NCI-H446 treated with DMSO at 0.1 percent for 48 hours (cell line): Measurements from ENCODE around the gene PPARA.

Experiments used
- DNase-seq: peaks from one replicate; lab custom pipeline; 2025; lab: John Stamatoyannopoulos, UW

The PPARA gene

DNA sequence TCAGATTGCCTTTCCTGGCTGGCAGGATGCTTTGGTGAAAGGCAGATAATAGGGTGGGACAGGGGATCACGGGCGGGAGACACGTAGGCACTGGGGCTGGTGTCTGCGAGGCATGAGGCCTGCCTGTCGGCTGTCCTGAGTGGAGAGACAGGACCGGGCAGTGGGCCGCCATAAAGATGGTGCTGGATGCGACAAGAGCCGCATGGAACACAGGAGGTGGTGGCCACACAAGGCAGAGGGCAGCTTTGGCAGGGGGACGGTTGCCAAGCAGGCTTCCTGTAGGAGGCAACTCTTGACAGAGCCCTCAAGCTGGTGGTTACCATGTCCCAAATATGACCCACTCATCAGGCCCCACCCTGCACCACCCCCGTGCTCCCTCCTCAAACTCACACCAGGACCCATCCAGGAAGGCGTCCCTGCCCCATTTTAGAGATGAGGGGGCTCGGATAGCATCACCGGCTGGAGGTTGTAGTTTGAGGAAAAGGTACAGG, 4.9 kb upstream of the PPARA start:
- no peak for DNase-seq

DNA sequence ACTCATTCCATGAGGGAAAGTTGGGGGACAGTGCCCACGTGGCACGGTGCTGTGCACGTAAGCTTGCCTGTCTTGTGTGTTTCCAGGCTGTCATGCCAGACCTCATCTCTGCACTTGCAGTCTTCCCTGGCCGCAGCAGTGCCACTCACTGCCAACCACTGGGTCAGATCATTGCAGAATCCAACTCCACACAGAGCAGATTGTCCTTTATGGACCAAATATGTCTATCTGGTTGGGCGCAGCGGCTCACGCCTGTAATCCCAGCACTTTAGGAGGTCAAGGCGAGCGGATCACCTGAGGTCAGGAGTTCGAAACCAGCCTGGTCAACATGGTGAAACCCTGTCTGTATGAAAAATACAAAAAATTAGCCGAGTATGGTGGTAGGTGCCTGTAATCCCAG, 4.4 kb upstream of the PPARA start:
- no peak for DNase-seq

DNA sequence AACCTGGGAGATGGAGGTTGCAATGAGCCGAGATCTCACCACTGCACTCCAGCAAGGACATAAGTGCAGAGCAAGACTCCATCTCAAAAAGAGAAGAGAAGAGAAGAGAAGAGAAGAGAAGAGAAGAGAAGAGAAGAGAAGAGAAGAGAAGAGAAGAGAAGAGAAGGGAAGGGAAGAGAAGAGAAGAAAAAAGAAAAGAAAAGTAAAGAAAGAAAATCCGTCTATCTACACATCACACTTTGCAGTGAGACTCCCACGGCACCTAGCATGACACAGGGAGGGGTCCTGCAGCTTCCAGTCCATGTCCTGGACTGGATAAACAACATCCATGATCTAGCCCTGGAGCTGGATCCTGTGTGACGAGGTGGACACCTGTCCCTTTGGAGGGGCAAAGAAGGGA, 4.0 kb upstream of the PPARA start:
- no peak for DNase-seq

DNA sequence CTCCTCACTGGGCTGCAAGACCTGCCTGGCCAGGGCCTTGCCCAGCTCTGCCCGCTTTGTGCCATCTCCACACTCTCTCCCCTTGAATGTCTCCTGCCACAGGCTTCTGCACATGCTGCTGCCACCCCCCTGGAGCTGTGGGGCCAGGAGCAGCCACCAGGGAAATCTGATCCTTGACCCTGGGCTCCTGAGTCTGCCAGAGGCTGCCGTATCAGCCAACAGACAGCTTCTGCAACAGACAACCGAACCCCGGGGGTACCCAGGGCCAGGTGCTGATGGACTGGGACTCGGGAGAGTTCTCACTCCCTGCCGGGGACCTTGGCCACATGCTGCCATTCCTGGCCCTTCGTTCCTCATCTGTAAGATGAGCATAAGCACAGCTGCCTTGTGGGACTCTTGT, 3.3 kb upstream of the PPARA start:
- no peak for DNase-seq

DNA sequence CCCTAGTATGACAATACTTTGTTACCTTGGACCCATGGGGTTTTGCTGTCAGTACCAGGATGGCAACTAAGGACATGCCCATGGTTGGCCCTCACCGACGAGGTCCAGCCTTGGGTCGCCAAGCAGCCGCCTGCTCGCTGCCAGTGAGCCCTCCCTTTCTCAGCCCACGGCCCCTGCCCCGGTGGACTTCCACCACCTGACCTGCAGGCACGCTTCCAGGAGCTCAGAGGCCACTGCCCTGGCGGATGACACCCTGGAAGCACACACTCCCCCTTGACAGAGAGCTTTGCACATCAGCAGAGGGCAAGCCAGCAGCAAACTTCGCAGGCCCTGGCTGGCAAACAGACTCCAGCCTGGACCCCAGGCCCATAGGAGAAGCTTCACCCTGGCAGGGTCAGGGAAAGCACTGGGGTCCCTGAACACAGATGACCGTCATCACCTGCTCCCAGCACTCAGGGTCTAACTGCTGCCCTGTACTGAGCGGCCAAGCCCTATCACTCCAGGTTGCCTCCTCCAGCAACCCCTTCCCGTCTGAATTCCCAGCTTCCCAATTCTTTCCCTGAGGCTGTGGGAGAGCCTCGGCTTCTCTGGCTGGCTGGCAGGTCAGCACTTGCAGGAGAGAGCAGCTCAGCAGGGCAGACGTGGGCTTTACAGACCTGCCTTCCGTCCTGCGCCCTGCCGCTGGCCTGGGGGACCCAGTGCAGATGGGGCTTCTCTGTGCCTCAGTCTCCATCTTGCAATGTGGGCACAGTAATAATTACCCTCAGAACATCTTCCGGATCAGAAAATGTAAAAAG, 2.7 kb upstream of the PPARA start:
- no peak for DNase-seq

DNA sequence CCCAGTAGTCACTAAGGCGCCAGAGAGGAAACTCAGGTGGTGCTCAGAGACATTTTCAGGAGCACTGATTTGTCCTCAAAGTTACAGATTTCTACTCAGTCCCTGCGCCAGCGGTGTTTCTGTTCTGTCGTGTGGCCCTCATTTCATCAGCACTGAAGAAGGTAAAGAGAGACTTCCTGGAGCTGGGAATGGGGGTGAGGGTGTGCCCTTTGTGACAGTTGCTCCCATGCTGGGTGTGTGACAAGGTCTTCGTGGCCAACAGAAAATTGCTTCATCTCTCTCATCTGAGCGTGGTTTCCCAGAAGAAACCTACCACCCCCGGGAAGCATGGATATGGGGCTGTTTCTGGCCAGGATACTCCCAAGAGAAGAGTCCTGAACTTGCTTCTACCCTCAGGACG, 2.0 kb upstream of the PPARA start:
- no peak for DNase-seq

DNA sequence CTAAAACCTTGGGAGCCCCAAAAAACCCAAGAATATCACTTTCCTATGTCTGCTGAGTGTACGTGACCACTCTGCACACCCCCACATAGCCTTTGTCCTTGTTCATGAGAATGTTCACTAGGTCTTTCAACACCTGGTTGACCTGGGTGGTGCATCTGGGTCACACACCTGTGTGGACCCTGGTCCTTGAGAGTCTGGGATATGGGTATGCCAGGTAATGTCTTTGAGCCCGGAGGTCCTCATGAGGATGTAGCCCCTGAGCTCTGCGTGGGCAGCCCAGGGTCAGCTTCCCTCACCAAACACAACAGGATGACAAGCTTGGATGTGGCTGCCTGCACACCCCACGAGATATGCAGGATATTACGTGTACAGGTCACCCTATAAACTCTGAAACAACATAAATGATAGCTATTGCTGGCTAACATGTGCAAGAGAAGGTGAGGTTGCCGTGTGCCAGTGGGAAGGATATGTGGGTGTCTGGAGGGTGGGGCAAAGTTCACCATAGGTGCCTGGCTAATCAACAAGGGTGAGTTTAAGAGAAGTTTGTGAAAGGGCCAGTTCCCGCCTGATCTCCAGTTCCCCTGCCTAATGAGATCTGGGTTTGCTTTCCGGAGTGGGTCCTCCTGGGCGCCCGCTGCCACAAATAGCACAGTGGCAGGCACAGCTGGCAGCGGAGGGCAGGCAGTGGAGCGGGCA, 1.4 kb upstream of the PPARA start:
- DNase-seq = no peak

DNA sequence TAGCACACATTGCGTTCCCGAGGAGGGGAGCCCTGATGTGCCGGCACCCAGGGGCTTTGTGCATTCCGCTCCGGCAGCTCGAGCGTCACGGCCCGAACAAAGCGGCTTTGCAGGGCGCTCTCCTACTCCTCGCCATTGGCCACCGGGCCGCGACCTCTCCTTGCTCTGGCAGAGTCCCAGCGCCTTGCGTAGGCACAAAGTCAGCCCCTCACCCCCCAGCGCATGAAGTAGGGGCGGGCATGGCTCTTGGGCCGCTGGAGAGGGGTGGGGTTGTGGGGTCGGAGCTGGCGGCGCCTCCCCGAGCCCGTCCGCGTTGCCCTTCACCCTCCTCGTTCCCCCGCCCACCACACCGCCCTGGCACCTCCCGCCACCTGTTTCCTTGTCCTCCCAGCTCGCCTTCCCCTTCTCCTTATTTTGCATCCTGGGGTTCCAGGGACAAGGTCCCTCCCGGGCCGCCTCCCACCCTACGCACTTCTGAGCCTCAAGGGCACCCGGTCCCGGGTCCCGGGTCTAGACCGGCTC, 753 bp upstream of the PPARA start:
- no peak for DNase-seq

DNA sequence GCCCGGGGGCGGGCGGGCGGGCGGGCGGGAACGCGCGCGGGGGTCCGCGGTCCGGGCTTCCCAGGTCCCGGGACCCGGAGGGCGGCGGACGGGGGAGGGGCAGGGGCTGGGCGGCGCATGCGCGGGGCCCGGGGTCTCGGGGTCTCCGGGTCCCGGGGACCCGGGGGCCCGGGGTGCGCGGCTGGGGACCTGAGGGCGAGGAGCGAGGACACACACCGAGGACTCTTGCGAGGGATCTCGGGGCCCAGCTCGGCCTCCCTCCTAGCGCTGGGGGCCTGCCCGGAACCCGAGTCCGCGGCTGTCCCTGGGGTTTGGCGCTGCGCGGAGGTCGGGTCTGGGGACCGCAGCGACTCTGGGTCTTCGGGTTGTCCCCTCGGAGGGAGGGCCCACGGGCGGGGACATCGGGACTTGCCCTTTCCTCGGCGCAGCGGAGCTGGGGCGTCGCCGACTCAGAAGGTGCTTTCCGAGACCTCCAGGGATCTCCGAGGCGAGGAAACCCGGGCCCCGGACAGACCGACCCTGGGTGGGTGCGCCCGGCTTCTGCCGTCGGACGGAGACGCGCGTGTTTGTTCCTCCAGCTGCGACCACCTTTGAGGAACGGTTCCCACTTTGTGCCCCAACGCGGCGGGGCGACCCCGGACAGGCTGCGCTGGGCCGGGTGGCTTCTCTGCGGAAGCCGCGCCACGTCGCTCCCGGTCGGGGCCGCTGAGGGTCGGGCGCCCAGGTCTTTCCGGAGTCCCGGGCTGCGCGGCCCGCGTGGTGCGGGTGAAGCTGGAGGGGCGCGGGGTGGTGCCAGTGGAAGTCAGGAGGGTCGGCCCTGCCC, 540 bp downstream of the PPARA start:
- DNase-seq = no peak

DNA sequence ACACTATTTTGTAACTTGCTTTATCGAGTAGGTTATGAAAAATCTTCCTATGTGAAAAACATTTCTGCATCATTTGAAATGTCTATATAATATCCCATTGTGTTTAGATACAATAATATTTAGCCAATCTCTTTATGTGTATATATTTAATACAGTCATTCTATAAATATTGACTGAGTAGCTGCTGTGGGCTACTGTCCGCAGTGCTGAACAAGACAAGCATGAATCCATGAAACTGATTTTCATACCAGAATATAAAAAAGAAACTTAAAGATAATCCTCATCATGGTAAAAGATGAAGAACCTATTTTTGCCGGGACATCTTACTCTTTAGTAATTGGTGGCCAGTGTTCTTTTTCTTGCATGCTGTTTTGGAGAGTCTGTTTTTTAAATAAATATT, 3.6 kb downstream of the PPARA start:
- DNase-seq = no peak

DNA sequence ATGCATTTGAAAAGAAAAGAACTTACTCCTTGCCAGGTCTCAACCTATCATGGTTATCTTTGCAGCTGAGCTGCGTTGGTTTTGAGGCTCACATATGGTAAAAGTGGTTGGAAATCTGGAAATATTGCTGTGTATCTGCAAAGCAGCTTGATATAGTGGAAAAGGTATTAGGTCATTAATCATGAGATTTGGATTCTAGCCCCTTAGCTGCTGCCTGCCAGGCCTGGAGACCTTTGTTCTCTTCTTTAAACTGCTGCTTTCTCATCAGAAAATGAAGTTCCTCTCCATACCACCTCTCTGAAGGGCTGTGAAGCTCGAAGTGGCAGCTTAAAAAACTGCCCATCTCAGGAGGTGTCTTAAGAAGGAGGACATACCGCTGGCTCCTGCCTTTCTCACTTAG, 5.7 kb downstream of the PPARA start:
- no peak for DNase-seq

DNA sequence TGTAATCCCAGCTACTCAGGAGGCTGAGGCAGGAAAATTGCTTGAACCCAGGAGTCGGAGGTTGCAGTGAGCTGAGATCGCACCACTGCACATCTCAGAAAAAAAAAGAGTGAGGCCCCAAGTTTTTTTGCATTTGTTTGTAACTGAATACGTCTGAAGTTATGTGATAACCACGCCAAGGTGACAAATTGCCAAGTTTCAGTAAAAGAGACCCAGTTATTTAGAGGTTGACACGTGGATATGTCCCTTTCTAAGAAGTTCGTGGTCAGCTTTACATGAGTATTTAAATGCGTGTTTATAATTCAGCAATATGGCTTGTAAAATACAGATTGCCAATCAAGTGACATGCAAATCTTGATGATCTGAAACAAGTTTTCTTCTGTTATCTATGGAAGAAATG, 8.0 kb downstream of the PPARA start:
- DNase-seq = no peak

DNA sequence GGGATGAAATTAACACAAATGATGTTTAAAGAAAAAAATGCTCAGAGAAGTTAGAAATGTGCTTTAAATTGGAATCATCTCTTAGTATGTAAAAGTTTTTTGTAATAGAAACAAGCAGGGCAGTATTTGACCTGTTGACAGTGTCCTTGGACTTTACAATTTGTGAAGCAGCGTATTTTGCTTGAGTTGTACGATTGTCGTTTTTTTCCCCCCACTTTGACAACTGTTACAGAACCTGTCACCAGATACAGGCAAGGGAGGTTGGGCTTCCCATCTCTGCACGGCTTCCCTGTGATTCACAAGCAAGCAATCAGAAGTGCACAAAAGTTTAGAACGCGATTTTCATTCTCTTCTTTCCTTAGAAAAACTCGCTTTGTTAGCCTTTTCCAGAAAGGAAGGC, 8.9 kb downstream of the PPARA start:
- DNase-seq = no peak

DNA sequence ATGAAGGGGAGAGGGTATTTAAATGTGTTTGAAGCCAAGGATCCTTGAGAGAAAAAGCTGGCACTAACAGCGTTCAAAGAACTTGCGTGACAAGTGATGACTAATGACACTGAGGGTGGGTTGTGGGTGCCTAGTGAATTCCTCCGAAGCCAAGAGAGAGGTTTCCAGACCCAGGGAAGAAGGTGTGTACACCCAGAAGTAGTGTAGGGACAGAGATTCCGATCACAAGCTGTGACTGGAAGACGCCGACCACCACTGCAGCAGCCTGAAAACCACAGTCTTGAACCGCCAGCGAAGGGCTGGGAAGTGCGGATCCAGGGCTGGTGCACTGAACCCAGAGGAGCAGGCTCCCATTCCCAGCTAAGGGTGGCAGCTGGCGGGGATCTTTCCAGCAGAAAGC, 9.5 kb downstream of the PPARA start:
- DNase-seq = no peak

DNA sequence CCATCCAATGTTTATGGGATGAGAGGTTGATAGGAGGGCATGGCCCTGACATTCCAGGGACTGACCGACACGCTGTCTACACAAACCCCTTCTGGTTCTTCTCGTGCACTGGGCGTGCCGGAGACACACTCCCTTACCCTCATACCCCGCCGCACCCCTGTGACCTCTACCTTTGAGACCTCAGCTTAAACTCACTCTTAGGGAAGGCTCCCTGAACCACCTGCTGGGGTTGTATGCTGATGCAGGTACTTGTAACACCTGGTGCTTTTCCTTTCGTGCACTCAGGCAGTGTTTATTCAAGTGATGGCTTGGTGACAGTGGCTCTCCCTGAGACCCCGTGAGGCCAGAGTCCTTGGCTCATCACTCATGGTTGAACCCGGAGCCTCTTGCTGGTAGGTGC, 12.0 kb downstream of the PPARA start:
- no peak for DNase-seq

DNA sequence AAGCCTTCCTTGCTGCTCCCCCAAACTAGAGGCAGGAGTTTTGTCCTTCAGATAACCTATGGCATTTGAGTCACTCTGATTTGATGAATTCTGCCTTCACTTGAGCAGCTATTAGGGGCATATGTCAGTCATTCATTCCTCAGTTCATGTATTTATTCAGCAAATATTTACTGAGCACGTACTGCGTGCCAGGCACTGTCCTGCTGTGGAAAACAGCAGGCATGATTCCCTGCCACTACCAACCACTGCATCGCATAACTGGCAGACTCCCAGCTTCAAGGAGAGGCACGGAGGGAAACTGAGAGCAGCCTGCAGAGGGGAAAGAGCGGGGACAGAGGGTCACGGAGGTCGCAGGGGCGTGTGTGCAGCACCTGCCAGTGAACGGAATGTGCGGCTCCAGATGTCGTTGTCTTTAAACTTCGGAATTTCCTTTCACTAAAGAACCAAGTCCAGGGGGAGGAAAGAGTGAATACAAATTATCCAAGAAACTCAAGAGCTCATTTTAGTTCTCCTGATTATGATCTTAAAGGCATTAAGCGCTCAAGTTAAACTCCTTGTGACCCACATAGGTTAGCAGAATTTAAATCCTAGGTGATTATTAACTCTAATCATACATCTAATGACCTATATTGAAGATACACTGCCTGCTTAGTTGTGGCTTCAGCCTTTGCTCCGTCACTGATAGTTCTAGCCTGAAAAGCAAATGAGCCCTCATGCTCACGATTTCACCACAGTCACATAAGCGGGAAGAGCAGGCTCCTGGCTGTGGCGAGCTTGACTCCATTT, 12.6 kb downstream of the PPARA start:
- DNase-seq = no peak

DNA sequence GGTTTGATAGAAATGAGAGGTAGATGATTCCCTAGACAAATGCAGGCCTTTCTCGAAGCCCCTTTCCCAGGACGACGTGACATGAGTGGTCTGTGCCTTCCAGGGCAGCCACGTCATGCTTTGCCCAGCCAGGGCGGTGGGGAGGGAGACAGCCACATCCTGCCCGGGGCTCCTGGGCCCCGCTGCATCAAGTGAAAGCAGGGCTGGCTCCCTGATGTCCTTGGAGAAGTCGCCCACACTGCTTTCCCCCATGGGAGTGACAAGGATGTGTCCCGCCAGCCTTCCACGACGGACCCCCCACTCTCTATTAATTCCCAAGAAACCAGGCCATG, 13.2 kb downstream of the PPARA start:
- DNase-seq = no peak

DNA sequence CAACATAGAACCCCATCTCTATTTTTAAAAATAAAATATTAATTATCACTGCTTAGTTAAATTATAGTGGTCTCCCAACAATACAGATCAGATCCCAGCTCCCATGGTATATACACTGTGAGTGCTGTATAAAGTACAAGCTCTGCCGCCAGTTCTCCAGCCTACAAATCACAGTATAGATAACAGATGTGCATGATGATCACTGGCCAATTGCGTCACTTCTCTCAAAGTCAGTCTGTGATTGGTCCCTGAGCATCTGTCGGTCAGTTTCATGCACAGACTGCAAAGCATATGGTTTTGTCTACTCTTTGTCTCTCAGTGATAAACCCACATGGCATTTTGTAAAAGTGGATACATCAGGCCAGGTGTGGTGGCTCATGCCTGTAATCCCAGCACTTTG, 15.7 kb downstream of the PPARA start:
- no peak for DNase-seq

DNA sequence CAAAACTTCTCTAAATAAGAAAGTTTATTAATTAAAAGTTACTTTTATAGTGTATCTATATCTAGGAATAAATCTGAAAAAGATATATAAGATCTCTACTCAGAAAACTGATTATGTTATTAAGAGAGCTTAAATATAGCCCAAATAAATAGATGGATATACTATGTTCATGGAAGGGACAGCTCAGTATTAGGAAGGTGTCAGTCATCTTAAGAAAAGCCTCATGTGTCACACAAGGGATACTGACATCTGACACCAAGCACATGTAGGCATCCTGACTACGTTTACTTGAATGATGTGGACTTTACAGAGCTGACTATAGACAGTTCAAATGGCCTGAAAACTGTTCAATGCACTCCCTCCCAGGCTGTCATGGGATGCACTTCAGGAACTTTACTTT, 19.3 kb downstream of the PPARA start:
- no peak for DNase-seq

DNA sequence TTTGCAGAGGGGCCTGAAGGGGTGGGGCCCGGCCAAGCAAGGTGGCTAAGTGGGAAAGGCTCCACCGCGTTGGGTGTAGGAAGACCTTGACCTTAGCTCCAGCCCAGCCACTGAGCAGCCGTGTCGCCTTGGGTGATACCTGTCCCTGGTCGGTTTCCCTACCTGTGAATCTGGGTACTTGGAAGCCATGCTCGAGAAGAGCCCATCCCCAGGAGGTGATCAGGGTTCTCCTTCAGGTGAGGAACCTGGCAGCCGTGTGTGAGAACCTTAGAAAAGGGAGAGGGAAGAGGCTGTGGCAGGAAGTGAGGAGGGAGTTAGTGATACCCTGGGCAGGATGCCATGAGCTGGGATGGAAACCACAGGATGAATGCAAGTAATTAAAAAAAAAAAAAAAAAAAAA, 21.6 kb downstream of the PPARA start:
- no peak for DNase-seq

DNA sequence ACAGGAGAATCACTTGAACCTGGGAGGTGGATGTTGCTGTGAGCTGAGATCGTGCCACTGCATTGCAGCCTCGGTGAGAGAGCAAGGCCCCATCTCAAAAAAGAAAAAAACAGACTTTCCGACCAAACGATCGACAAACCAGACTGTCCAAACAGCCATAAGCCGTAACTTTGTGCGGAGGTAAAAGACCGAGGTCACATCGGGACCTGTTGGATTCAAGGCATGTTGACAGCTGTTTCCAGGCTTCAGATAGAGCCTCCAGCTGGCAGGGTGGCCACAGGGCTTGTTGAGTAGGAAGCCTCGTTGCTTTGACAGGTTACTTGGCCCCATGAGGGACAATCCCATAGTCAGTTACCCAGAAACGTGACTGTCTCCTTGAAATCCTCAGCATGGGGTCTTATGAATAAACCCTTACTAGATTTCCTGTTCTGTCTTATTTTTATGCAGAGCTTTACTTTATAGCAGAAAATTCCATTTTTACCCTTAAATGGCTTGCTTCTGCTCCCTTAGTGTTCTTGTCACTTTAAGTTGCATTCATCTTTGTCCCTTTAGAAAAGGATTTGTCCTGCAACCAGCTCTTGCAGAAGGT, 22.3 kb downstream of the PPARA start:
- no peak for DNase-seq

DNA sequence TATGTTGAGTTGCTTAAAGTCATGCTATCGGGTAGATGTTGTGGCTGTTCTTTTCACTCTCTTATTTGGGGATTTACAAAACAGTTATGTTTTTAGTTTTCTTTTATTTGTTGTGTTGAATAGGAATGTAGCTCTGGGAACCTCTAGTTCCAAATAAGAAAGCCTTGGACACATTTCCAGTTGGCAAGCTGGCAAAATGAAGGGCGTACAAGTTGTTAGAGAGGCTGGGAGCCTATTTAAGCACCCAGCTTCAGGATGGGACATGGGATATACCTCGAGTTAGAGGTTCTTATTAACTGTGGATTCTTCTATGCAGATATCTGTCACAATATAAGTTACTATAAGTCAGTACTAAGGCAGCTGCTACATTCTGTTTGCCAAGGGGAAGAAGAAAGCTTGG, 22.8 kb downstream of the PPARA start:
- DNase-seq = no peak
